Skeletal muscle tissue (tissue), 4 donors: ENCODE measurements around the gene LARP7. TPM values are rescaled to one million over a fixed set of nuclear protein-coding genes. Genes with fewer than 3 reads are reported as not detected.
"Not testable (repeated sequence)": the region's sequence is repeated elsewhere in the genome, so short reads cannot be mapped to it uniquely, and the experiment has no call there.

ENCODE experiments used
- H3K27ac ChIP-seq: one replicate; pipeline ENCODE4 v1.7.0; 2013; ENCODE audit warnings: mild to moderate bottlenecking, low read depth, low read length, inconsistent platforms
- H3K27me3 ChIP-seq, 3 donors: one replicate each; pipeline ENCODE4 v1.7.0; 2013; ENCODE audit warnings: low read length in 3 of 3; ENCODE audit not compliant: control insufficient read depth in 3 of 3, insufficient read depth in 3 of 3
- H3K36me3 ChIP-seq, 3 donors: one replicate each; pipeline ENCODE4 v1.7.0; 2013; ENCODE audit warnings: low read length in 3 of 3; ENCODE audit not compliant: control insufficient read depth in 3 of 3, insufficient read depth in 3 of 3
- H3K4me1 ChIP-seq, 3 donors: one replicate each; pipeline ENCODE4 v1.7.0; 2013; ENCODE audit warnings: low read length in 3 of 3, mild to moderate bottlenecking in 3 of 3; ENCODE audit not compliant: control insufficient read depth in 3 of 3, insufficient read depth in 3 of 3
- H3K4me3 ChIP-seq, 3 donors: one replicate each; pipeline ENCODE4 v1.7.0; 2013; ENCODE audit warnings: low read length in 3 of 3
- H3K9ac ChIP-seq, 3 donors: one replicate each; pipeline ENCODE4 v1.7.0; 2013; ENCODE audit warnings: low read length in 3 of 3, mild to moderate bottlenecking in 3 of 3, moderate library complexity in 2 of 3, low read depth in 1 of 3
- H3K9me3 ChIP-seq, 3 donors: one replicate each; pipeline ENCODE4 v1.7.0; 2013; ENCODE audit warnings: low read length in 3 of 3; ENCODE audit not compliant: control insufficient read depth in 3 of 3
- total RNA-seq: library from RNA; depleted of rRNA; stranded (reverse); fragments of >200 nt; gene quantifications from one replicate; pipeline ENCODE4 v1.2.3, GENCODE V29; 2014
- donor health status: Osteomylitis.

The LARP7 gene
- total RNA-seq, 1 donor from 2014 or later: 16.7 TPM

GRCh38 chr4:112633477-112634235 is 3.3 kb upstream of the LARP7 start:
- no peaks in the 10 kb centered on the region for H3K36me3 ChIP-seq
- no peak overlapping the region for H3K9ac ChIP-seq
- H3K27ac ChIP-seq: no peak overlapping the region
- H3K4me1 ChIP-seq: peaks cover 10 to 14% (median 12%) of the 10 kb centered on the region in 3 donors
- H3K9me3 ChIP-seq: no peaks in the 10 kb centered on the region
- no peak overlapping the region for H3K4me3 ChIP-seq
- H3K27me3 ChIP-seq: no peaks in the 10 kb centered on the region

GRCh38 chr4:112637552-112637866 is 566 bp downstream of the LARP7 start:
- Histone ChIP-seq H3K4me3 (peak overlapping the region; percentile 72 to 97 (median 95)), H3K9ac (peak overlapping the region; percentile 82 to 95 (median 83)), H3K4me1 (peaks cover 10 to 17% (median 16%) of the 10 kb centered on the region in 3 donors), H3K9me3 (no peaks in the 10 kb centered on the region), H3K27ac (peak overlapping the region; percentile 96), H3K27me3 (no peaks in the 10 kb centered on the region), H3K36me3 (no peaks in the 10 kb centered on the region)

GRCh38 chr4:112642526-112642925 is 5.6 kb downstream of the LARP7 start:
- Histone ChIP-seq H3K9me3 (no peaks in the 10 kb centered on the region), H3K27me3 (no peaks in the 10 kb centered on the region), H3K36me3 (peaks cover 13 to 23% (median 23%) of the 10 kb centered on the region in 3 donors), H3K4me1 (peaks cover 4 to 11% (median 11%) of the 10 kb centered on the region in 3 donors), H3K27ac (no peak overlapping the region), H3K4me3 (no peak overlapping the region), H3K9ac (no peak overlapping the region)

- H3K36me3 ChIP-seq: peaks cover 18 to 35% (median 33%) of the 10 kb centered on the region in 3 donors
- not testable (repeated sequence) for H3K9ac ChIP-seq, H3K27me3 ChIP-seq
Observed at GRCh38 chr4:112644595-112645535, 7.9 kb downstream of the LARP7 start.

GRCh38 chr4:112645541-112646329 is 8.8 kb downstream of the LARP7 start:
- H3K36me3 ChIP-seq: peaks cover 22 to 39% (median 36%) of the 10 kb centered on the region in 3 donors
- no peak overlapping the region for H3K27ac ChIP-seq
- H3K27me3 ChIP-seq: no peaks in the 10 kb centered on the region
- no peak overlapping the region for H3K4me3 ChIP-seq
- no peaks in the 10 kb centered on the region for H3K4me1 ChIP-seq
- no peaks in the 10 kb centered on the region for H3K9me3 ChIP-seq
- no peak overlapping the region for H3K9ac ChIP-seq

More at GRCh38 chr4:112644595-112645535, 7.9 kb downstream of the LARP7 start:
- H3K27ac ChIP-seq, H3K4me1 ChIP-seq, H3K9me3 ChIP-seq, H3K4me3 ChIP-seq: not testable (repeated sequence)

GRCh38 chr4:112646632-112647537 is 9.9 kb downstream of the LARP7 start:
- no peaks in the 10 kb centered on the region for H3K9me3 ChIP-seq
- H3K9ac ChIP-seq: no peak overlapping the region
- no peaks in the 10 kb centered on the region for H3K4me1 ChIP-seq
- H3K27ac ChIP-seq: no peak overlapping the region
- no peak overlapping the region for H3K4me3 ChIP-seq
- no peaks in the 10 kb centered on the region for H3K27me3 ChIP-seq
- H3K36me3 ChIP-seq: peaks cover 24 to 46% (median 44%) of the 10 kb centered on the region in 3 donors

GRCh38 chr4:112647785-112648184 is 10.8 kb downstream of the LARP7 start:
- peaks cover 26 to 46% (median 44%) of the 10 kb centered on the region in 3 donors for H3K36me3 ChIP-seq
- no peak overlapping the region for H3K4me3 ChIP-seq
- no peaks in the 10 kb centered on the region for H3K4me1 ChIP-seq
- no peaks in the 10 kb centered on the region for H3K27me3 ChIP-seq
- no peak overlapping the region for H3K9ac ChIP-seq
- no peaks in the 10 kb centered on the region for H3K9me3 ChIP-seq
- no peak overlapping the region for H3K27ac ChIP-seq

GRCh38 chr4:112648263-112649054 is 11.5 kb downstream of the LARP7 start:
- Histone ChIP-seq H3K4me1 (no peaks in the 10 kb centered on the region), H3K36me3 (peaks cover 26 to 50% (median 44%) of the 10 kb centered on the region in 3 donors), H3K4me3 (no peak overlapping the region), H3K27me3 (no peaks in the 10 kb centered on the region), H3K9ac (no peak overlapping the region), H3K9me3 (no peaks in the 10 kb centered on the region), H3K27ac (no peak overlapping the region)
